ENCODE data around the gene TUBB2B.

TUBB2B gene

GRCh38 chr6:3240595-3240994 lies 13.1 kb upstream of the TUBB2B start:
- no peak for TF ChIP-seq CTCF (IDR thresholded peaks at IDR 0.05; ENCODE audit: low read depth, low read length, missing control alignments)
- H3K4me3 ChIP-seq (ENCODE audit: low read depth, low read length), result no peak overlapping the region
- no peak for DNase-seq (ENCODE audit: low read depth)

- peak; percentile 22 for TF ChIP-seq CTCF (IDR thresholded peaks at IDR 0.05; ENCODE audit: low read depth, low read length, missing control alignments)
- DNase-seq (ENCODE audit: low read depth), result no peak
- no peak overlapping the region for H3K4me3 ChIP-seq (ENCODE audit: low read depth, low read length)
These were observed 11.8 kb upstream of the TUBB2B start for GRCh38 chr6:3239110-3239830.

DNA sequence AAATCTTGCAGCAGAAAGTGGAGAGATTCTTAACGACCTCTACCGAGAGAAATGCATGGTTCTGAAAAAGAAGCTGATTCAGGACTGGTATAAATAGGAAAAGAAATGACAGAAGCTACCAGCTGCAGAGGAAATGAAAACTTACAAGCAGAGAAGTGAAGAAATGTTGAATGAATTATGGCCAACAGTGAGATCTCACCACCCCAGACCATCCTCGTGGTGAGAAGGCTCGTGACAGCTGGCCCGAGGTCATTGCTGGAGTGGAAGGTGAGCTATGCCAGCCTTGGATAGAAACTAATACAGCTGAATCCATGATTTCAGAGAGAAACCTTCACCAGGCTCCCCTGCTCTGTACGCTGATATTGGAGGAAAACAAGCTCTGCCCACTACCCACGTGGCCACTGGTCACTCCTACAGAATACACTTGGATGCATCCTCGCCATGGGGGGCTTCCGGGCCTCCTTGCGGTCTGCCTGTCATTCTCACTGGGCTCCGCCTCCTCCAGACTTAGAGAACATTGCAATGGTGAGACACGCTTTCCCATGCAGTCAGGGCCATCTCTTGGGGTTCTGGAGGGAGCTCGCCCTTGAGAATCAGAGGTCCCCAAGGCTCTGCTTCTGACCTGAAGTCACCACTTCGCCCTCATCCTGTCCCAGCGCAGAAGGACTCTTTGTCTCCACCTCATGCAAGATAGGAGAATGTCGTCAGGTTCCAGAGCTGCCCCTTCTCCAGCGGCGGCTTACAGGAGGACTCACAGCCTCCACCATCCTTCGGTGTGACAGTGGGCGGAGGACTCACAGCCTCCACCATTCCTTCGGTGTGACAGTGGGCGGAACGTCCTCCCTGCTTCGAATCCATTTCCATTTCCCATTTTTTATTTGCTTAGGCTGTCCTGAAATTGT lies 10.6 kb upstream of the TUBB2B start:
- H3K4me3 ChIP-seq (ENCODE audit: low read depth, low read length), result no peak overlapping the region
- no peak for TF ChIP-seq CTCF (IDR thresholded peaks at IDR 0.05; ENCODE audit: low read depth, low read length, missing control alignments)
- DNase-seq (ENCODE audit: low read depth), result no peak

GRCh38 chr6:3236005-3236404 lies 8.6 kb upstream of the TUBB2B start:
- DNase-seq (ENCODE audit: low read depth), result no peak
- TF ChIP-seq CTCF (IDR thresholded peaks at IDR 0.05; ENCODE audit: low read depth, low read length, missing control alignments), result no peak
- H3K4me3 ChIP-seq (ENCODE audit: low read depth, low read length), result no peak overlapping the region

GRCh38 chr6:3235486-3235885 lies 8.0 kb upstream of the TUBB2B start:
- DNase-seq (ENCODE audit: low read depth), result no peak
- no peak for TF ChIP-seq CTCF (IDR thresholded peaks at IDR 0.05; ENCODE audit: low read depth, low read length, missing control alignments)
- H3K4me3 ChIP-seq (ENCODE audit: low read depth, low read length), result no peak overlapping the region

- TF ChIP-seq CTCF (IDR thresholded peaks at IDR 0.05; ENCODE audit: low read depth, low read length, missing control alignments), result no peak
- no peak overlapping the region for H3K4me3 ChIP-seq (ENCODE audit: low read depth, low read length)
- no peak for DNase-seq (ENCODE audit: low read depth)
These were observed 6.5 kb upstream of the TUBB2B start for GRCh38 chr6:3233904-3234303.

All from GM12864 (cell line).